Endodermal cell (in vitro differentiated cells): ENCODE measurements around the gene PCBD2. TPM values are rescaled to one million over a fixed set of nuclear protein-coding genes. Genes with fewer than 3 reads are reported as not detected.

Experiments used
- DNase-seq: peaks from one replicate; pipeline ENCODE4 v3.0.0-alpha.2; 2017
- H3K27ac ChIP-seq: 2 replicates; pipeline ENCODE4 v1.5.1; 2013; ENCODE audit warnings: mild to moderate bottlenecking, low read depth, low read length, moderate library complexity
- H3K27me3 ChIP-seq: 2 replicates; pipeline ENCODE4 v1.6.1; 2013; ENCODE audit warnings: mild to moderate bottlenecking, low read length, moderate library complexity; ENCODE audit not compliant: insufficient read depth, control insufficient read depth, poor library complexity, severe bottlenecking
- H3K36me3 ChIP-seq: 2 replicates; pipeline ENCODE4 v1.7.0; 2013; ENCODE audit warnings: mild to moderate bottlenecking, low read length, moderate library complexity; ENCODE audit not compliant: control insufficient read depth, insufficient read depth
- H3K4me1 ChIP-seq: one replicate; pipeline ENCODE4 v1.7.0; 2013; ENCODE audit warnings: low read length; ENCODE audit not compliant: control insufficient read depth, insufficient read depth
- H3K4me3 ChIP-seq: 2 replicates; pipeline ENCODE4 v1.5.1; 2013; ENCODE audit warnings: mild to moderate bottlenecking, low read length, moderate library complexity
- H3K9ac ChIP-seq: 2 replicates; pipeline ENCODE4 v1.6.1; 2013; ENCODE audit warnings: mild to moderate bottlenecking, low read length, moderate library complexity; ENCODE audit not compliant: poor library complexity, severe bottlenecking; ENCODE audit errors: extremely low read depth
- H3K9me3 ChIP-seq: 2 replicates; pipeline ENCODE4 v1.6.1; 2013; ENCODE audit warnings: mild to moderate bottlenecking, low read length, moderate library complexity; ENCODE audit not compliant: control insufficient read depth
- H3K27ac Mint-ChIP-seq: 2 replicates; pipeline ENCODE4 v1.8.0; 2020; ENCODE audit warnings: mixed read lengths
- H3K27me3 Mint-ChIP-seq: 2 replicates; pipeline ENCODE4 v1.8.0; 2021; ENCODE audit warnings: mild to moderate bottlenecking, mixed read lengths; ENCODE audit not compliant: insufficient read depth
- H3K36me3 Mint-ChIP-seq: 2 replicates; pipeline ENCODE4 v1.8.0; 2020; ENCODE audit warnings: low read depth, mixed read lengths
- H3K4me1 Mint-ChIP-seq: 2 replicates; pipeline ENCODE4 v1.8.0; 2020; ENCODE audit warnings: mixed read lengths
- H3K4me3 Mint-ChIP-seq: 2 replicates; pipeline ENCODE4 v1.8.0; 2020; ENCODE audit warnings: mild to moderate bottlenecking, moderate library complexity, mixed read lengths
- H3K9me3 Mint-ChIP-seq: 2 replicates; pipeline ENCODE4 v1.8.0; 2020; ENCODE audit warnings: mild to moderate bottlenecking, mixed read lengths
- CTCF ChIP-seq: fragments of 200-600 bp; sonication (generic); conservative IDR thresholded peaks from 2 replicates; pipeline ENCODE4 v1.5.0; 2021; ENCODE audit warnings: antibody characterized with exemption, mild to moderate bottlenecking
- WGBS, 2 experiments: methylation state at CpG; one replicate each; pipeline versions ENCODE4 v1.1.5 to v1.1.7; 2013; ENCODE audit warnings: missing lambda C conversion rate in 2 of 2, mixed read lengths in 1 of 2; ENCODE audit not compliant: insufficient coverage in 1 of 2, insufficient read length in 1 of 2; 5-methylcytosine and 5-hydroxymethylcytosine counted together
- total RNA-seq, 2 donors: library from RNA; stranded (reverse); fragmentation: NEBNext Ultra II Directional in 1 of 2; extraction: Animal tissue kit (Norgen Biotek cat#: 25700) in 1 of 2; gene quantifications; 2 replicates in 1 of 2; 3 replicates in 1 of 2; pipeline ENCODE4 v1.2.1, GENCODE V29; 2021

PCBD2 gene
- total RNA-seq, 2 donors from 2014 or later: 9.1 to 12.6 TPM

- Histone ChIP-seq H3K27me3 (no peaks in the 10 kb centered on the region), H3K4me1 (no peaks in the 10 kb centered on the region), H3K9ac (no peak overlapping the region), H3K36me3 (peaks cover 23% of the 10 kb centered on the region), H3K4me3 (no peak overlapping the region), H3K9me3 (no peaks in the 10 kb centered on the region), H3K27ac (no peak overlapping the region)
- TF ChIP-seq CTCF: no peak
- Mint-ChIP-seq H3K4me3 (no peak overlapping the region), H3K36me3 (peaks cover 24% of the 10 kb centered on the region), H3K9me3 (no peaks in the 10 kb centered on the region), H3K4me1 (no peaks in the 10 kb centered on the region), H3K27me3 (no peaks in the 10 kb centered on the region), H3K27ac (no peak overlapping the region)
- peak; percentile 5 for DNase-seq
- 93 to 100% methylated on average over 1 to 3 of the region's 3 CpGs for WGBS, 2 experiments
Measured at GRCh38 chr5:134932508-134932907, 27.6 kb downstream of the PCBD2 start.

- Mint-ChIP-seq H3K4me3 (no peak overlapping the region), H3K9me3 (no peaks in the 10 kb centered on the region), H3K36me3 (peaks cover 24% of the 10 kb centered on the region), H3K27ac (no peak overlapping the region), H3K4me1 (peaks cover 8% of the 10 kb centered on the region), H3K27me3 (no peaks in the 10 kb centered on the region)
- no peaks in the 10 kb centered on the region for H3K27me3 ChIP-seq
- no peak overlapping the region for H3K4me3 ChIP-seq
- DNase-seq: no peak
- H3K9ac ChIP-seq: no peak overlapping the region
- H3K27ac ChIP-seq: peak overlapping the region; percentile 19
- no peak for TF ChIP-seq CTCF
- peaks cover 23% of the 10 kb centered on the region for H3K36me3 ChIP-seq
- WGBS, 2 experiments: 93 to 98% methylated on average over 2 to 5 of the region's 5 CpGs
- peaks cover 3% of the 10 kb centered on the region for H3K4me1 ChIP-seq
- H3K9me3 ChIP-seq: no peaks in the 10 kb centered on the region
Measured at GRCh38 chr5:134934202-134934601, 29.3 kb downstream of the PCBD2 start.

GRCh38 chr5:134935711-134936602 is 31.0 kb downstream of the PCBD2 start:
- Histone ChIP-seq H3K36me3 (peaks cover 34% of the 10 kb centered on the region), H3K4me3 (no peak overlapping the region), H3K4me1 (peaks cover 3% of the 10 kb centered on the region), H3K9me3 (no peaks in the 10 kb centered on the region), H3K9ac (no peak overlapping the region), H3K27ac (no peak overlapping the region), H3K27me3 (no peaks in the 10 kb centered on the region)
- Mint-ChIP-seq H3K36me3 (peaks cover 25% of the 10 kb centered on the region), H3K4me3 (no peak overlapping the region), H3K9me3 (no peaks in the 10 kb centered on the region), H3K27ac (peak overlapping the region; percentile 64), H3K4me1 (peaks cover 8% of the 10 kb centered on the region), H3K27me3 (no peaks in the 10 kb centered on the region)
- no peak for TF ChIP-seq CTCF
- no peak for DNase-seq
- 94 to 100% methylated on average over 2 to 12 of the region's 12 CpGs for WGBS, 2 experiments
